Spleen (tissue), 13 donors: ENCODE measurements around the gene TUBB1. TPM values are rescaled to one million over a fixed set of nuclear protein-coding genes. Genes with fewer than 3 reads are reported as not detected.
A peak's percentile ranks its signal among the peaks of the same experiment; 100 is the strongest.

Experiments
- DNase-seq: peaks from one replicate; pipeline ENCODE4 v3.0.0-alpha.2; 2020
- H3K27ac ChIP-seq, 8 donors: fragments of 200-600 bp; sonication (generic) in 7 of 8; 1 replicate in 4 of 8; 2 replicates in 4 of 8; pipeline versions ENCODE4 v1.5.0 to v1.8.0; 2016 to 2021; ENCODE audit warnings: inconsistent platforms in 4 of 8, mild to moderate bottlenecking in 4 of 8, moderate library complexity in 1 of 8
- H3K27me3 ChIP-seq, 7 donors: fragments of 200-600 bp; sonication (generic) in 6 of 7; replicated peaks in 1 of 7; 1 replicate in 4 of 7; 2 replicates in 3 of 7; pipeline versions ENCODE4 v1.5.0 to v1.8.0; 2016 to 2021; ENCODE audit warnings: inconsistent platforms in 3 of 7, mild to moderate bottlenecking in 1 of 7
- H3K36me3 ChIP-seq, 6 donors: fragments of 200-600 bp; sonication (generic) in 5 of 6; 1 replicate in 4 of 6; 2 replicates in 2 of 6; pipeline versions ENCODE4 v1.5.0 to v1.8.0; 2016 to 2021; ENCODE audit warnings: inconsistent platforms in 2 of 6
- H3K4me1 ChIP-seq, 6 donors: fragments of 200-600 bp; sonication (generic) in 5 of 6; 1 replicate in 3 of 6; 2 replicates in 3 of 6; pipeline versions ENCODE4 v1.5.0 to v1.8.0; 2016 to 2021; ENCODE audit warnings: inconsistent platforms in 3 of 6
- H3K4me3 ChIP-seq, 8 donors: fragments of 200-600 bp; sonication (generic) in 7 of 8; 1 replicate in 4 of 8; 2 replicates in 4 of 8; pipeline versions ENCODE4 v1.5.0 to v1.8.0; 2016 to 2021; ENCODE audit warnings: inconsistent platforms in 4 of 8, mild to moderate bottlenecking in 4 of 8, moderate library complexity in 2 of 8
- H3K9me3 ChIP-seq, 8 donors: fragments of 200-600 bp; sonication (generic) in 7 of 8; 1 replicate in 4 of 8; 2 replicates in 4 of 8; pipeline versions ENCODE4 v1.5.0 to v1.8.0; 2016 to 2021; ENCODE audit warnings: inconsistent platforms in 4 of 8
- POLR2A ChIP-seq, 3 donors: fragments of 450-650 bp; IDR thresholded peaks; one replicate each; pipeline ENCODE4 v1.5.1; 2017; ENCODE audit warnings: antibody characterized with exemption in 3 of 3, mild to moderate bottlenecking in 1 of 3
- POLR2AphosphoS5 ChIP-seq, 3 donors: sonication (generic); formaldehyde crosslinking; IDR thresholded peaks; one replicate each; pipeline ENCODE4 v1.5.1; 2017; ENCODE audit warnings: antibody characterized with exemption in 3 of 3
- WGBS, 5 donors: extraction: QIAGEN DNeasy Blood & Tissue Kit in 3 of 5; methylation state at CpG; one replicate each; pipeline versions ENCODE4 v1.1.5 to v1.1.7; 2013 to 2018; 5-methylcytosine and 5-hydroxymethylcytosine counted together
- intact Hi-C: fragments of 100-400 bp; cut with DNase I; formaldehyde crosslinking; loops from one replicate; pipeline ENCODE4 v1.15.0; 2023; ENCODE audit warnings: low total_unique reads
- long read RNA-seq, 2 donors: transcript quantifications; one replicate each; lab custom pipeline, GENCODE V29; 2026
- polyA plus RNA-seq, 3 donors: library from polyadenylated mRNA; stranded (reverse); fragments of 200-250 nt; gene quantifications; one replicate each; pipeline ENCODE4 v1.2.1, GENCODE V29; 2013
- total RNA-seq, 7 donors: library from RNA; depleted of rRNA in 3 of 7; stranded (reverse); fragments of >200 nt in 3 of 7; fragmentation: NEBNext Ultra II Directional in 4 of 7; extraction: Animal tissue kit (Norgen Biotek cat#: 25700) in 4 of 7; gene quantifications; one replicate each; pipeline versions ENCODE4 v1.1.0 to v1.2.1, GENCODE V29; 2016 to 2021
- TF ChIP-seq, protein P1 (sequence below), 11 experiments: fragments of 200-600 bp in 7 of 11; fragments of 450-650 bp in 4 of 11; sonication (generic) in 4 of 11; IDR thresholded peaks in 8 of 11; conservative IDR thresholded peaks in 3 of 11; 1 replicate in 7 of 11; 2 replicates in 4 of 11; pipeline versions ENCODE4 v1.4.0 to v1.8.0; 2016 to 2021; ENCODE audit warnings: antibody characterized with exemption in 11 of 11, inconsistent platforms in 4 of 11, mild to moderate bottlenecking in 1 of 11
- donor health status: healthy with polysubstance abuse.
- donor health status: DM: no; HTN: no; CAD: no; lungs with moderate emphysema.
- donor health status: DM: no; HTN: no; CAD: no.
- donor health status: Bipolar disorder and iron deficiency.
- donor health status: healthy.
- donor health status: DM: no; HTN: no; CAD: no.
- donor health status: DM: yes; HTN: yes; CAD: no.

The TUBB1 gene
- 10 to 100 TPM; 15.1 to 34.3 (median 26.6) TPM for total RNA-seq
- polyA plus RNA-seq: 1 to 10 TPM in 1 of 3 donors, under 1 TPM in 2; 0.63 to 1.6 (median 0.93) TPM
- long read RNA-seq, donor 1, transcript TUBB1-201 (4 exons, 3,496 nt): major isoform, 18 of 1,364 reads
- long read RNA-seq, donor 1, partial matches to known transcripts: 1,346 of 1,364 reads
- long read RNA-seq, donor 1, other reads (novel, unspliced or antisense): 0 of 1,364 reads
- long read RNA-seq, donor 2, transcript TUBB1-201 (4 exons, 3,496 nt): major isoform, 8 of 8 reads
- long read RNA-seq, donor 2, partial matches to known transcripts: 0 of 8 reads
- long read RNA-seq, donor 2, other reads (novel, unspliced or antisense): 0 of 8 reads

GRCh38 chr20:59019217-59019616, at the start of gene TUBB1:
TUBB1 (plus strand) TSS chr20:59019429; CDS start chr20:59019523, 94 bp downstream.
- Histone ChIP-seq H3K27me3 (no peaks in the 10 kb centered on the region), H3K9me3 (no peaks in the 10 kb centered on the region), H3K4me1 (peaks cover 9 to 37% (median 25%) of the 10 kb centered on the region in 6 donors), H3K36me3 (peaks cover 0 to 41% (median 21%) of the 10 kb centered on the region in 6 donors), H3K27ac (no peak within 1 kb of the TSS), H3K4me3 (no peak within 1 kb of the TSS)
- 91 to 100% (median 95%) methylated on average over 5 of the region's 5 CpGs for WGBS, 5 donors
- intact Hi-C loops: no loop called here
- TF ChIP-seq POLR2AphosphoS5 (IDR thresholded peaks at IDR 0.05) (no peak), POLR2A (IDR thresholded peaks at IDR 0.05) (no peak)
- DNase-seq: peak; percentile 51

DNA sequence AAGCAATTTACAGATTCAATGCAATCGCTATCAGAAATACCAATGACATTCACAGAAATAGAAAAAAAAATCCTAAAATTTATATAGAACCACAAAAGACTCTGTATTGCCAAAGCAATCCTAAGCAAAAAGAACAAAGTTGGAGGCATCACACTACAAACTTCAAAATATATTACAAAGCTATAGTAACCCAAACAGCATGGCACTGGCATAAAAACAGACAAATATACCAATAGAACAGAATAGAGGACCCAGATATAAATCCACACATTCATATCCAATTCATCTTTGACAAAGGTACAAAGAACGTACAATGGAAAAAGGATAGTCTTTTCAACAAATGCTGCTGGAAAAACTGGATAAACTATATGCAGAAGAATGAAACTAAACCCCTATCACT, 49.8 kb upstream of the TUBB1 start:
- H3K36me3 ChIP-seq: no peaks in the 10 kb centered on the region
- no peak for DNase-seq
- 69 to 91% (median 71%) methylated on average over 2 of the region's 2 CpGs for WGBS, 5 donors

GRCh38 chr20:58970146-58970545, 49.1 kb upstream of the TUBB1 start:
- TF ChIP-seq POLR2AphosphoS5 (IDR thresholded peaks at IDR 0.05): no peak
- TF ChIP-seq, protein P1, sequence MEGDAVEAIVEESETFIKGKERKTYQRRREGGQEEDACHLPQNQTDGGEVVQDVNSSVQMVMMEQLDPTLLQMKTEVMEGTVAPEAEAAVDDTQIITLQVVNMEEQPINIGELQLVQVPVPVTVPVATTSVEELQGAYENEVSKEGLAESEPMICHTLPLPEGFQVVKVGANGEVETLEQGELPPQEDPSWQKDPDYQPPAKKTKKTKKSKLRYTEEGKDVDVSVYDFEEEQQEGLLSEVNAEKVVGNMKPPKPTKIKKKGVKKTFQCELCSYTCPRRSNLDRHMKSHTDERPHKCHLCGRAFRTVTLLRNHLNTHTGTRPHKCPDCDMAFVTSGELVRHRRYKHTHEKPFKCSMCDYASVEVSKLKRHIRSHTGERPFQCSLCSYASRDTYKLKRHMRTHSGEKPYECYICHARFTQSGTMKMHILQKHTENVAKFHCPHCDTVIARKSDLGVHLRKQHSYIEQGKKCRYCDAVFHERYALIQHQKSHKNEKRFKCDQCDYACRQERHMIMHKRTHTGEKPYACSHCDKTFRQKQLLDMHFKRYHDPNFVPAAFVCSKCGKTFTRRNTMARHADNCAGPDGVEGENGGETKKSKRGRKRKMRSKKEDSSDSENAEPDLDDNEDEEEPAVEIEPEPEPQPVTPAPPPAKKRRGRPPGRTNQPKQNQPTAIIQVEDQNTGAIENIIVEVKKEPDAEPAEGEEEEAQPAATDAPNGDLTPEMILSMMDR (IDR thresholded peaks at IDR 0.05 in 8 of 11, conservative IDR thresholded peaks at IDR 0.05 in 3 of 11): no peak
- no peak for TF ChIP-seq POLR2A (IDR thresholded peaks at IDR 0.05)
- 29 to 77% (median 45%) methylated on average over 1 of the region's 1 CpG for WGBS, 5 donors
- H3K4me1 ChIP-seq: peaks cover 0 to 20% (median 0%) of the 10 kb centered on the region in 6 donors
- no peaks in the 10 kb centered on the region for H3K27me3 ChIP-seq
- H3K9me3 ChIP-seq: peaks cover 0 to 18% (median 12%) of the 10 kb centered on the region in 8 donors
- H3K27ac ChIP-seq: no peak overlapping the region
- no peak for DNase-seq
- H3K4me3 ChIP-seq: no peak overlapping the region
- intact Hi-C loops: loop anchor here (10.0 kb wide), 1 partner anchor 65 kb away; no protein-coding TSS in a partner anchor
- H3K36me3 ChIP-seq: no peaks in the 10 kb centered on the region

More for the DNA sequence above, 49.8 kb upstream of the TUBB1 start:
- peaks cover 0 to 19% (median 0%) of the 10 kb centered on the region in 6 donors for H3K4me1 ChIP-seq
- H3K4me3 ChIP-seq: no peak overlapping the region
- intact Hi-C loops: no loop called here
- H3K27ac ChIP-seq: no peak overlapping the region
- peaks cover 0 to 11% (median 5%) of the 10 kb centered on the region in 8 donors for H3K9me3 ChIP-seq
- H3K27me3 ChIP-seq: no peaks in the 10 kb centered on the region
- TF ChIP-seq, protein P1 (IDR thresholded peaks at IDR 0.05 in 8 of 11, conservative IDR thresholded peaks at IDR 0.05 in 3 of 11): no peak
- TF ChIP-seq POLR2A (IDR thresholded peaks at IDR 0.05) (no peak), POLR2AphosphoS5 (IDR thresholded peaks at IDR 0.05) (no peak)

GRCh38 chr20:58971429-58971828, 47.8 kb upstream of the TUBB1 start:
- Histone ChIP-seq H3K27ac (no peak overlapping the region), H3K27me3 (no peaks in the 10 kb centered on the region), H3K4me3 (no peak overlapping the region), H3K9me3 (peaks cover 4 to 31% (median 25%) of the 10 kb centered on the region in 8 donors), H3K4me1 (peaks cover 0 to 20% (median 0%) of the 10 kb centered on the region in 6 donors), H3K36me3 (no peaks in the 10 kb centered on the region)
- no peak for TF ChIP-seq POLR2A (IDR thresholded peaks at IDR 0.05)
- TF ChIP-seq POLR2AphosphoS5 (IDR thresholded peaks at IDR 0.05): no peak
- TF ChIP-seq, protein P1 (IDR thresholded peaks at IDR 0.05 in 8 of 11, conservative IDR thresholded peaks at IDR 0.05 in 3 of 11): no peak
- intact Hi-C loops: loop anchor here (10.0 kb wide), 1 partner anchor 67 kb away; no protein-coding TSS in a partner anchor
- WGBS, 5 donors: 82 to 91% (median 86%) methylated on average over 6 of the region's 6 CpGs
- DNase-seq: no peak
